NCI-H2029 treated with DMSO at 0.1 percent for 48 hours (cell line): ENCODE data around the gene PARP1.
"Not testable (repeated sequence)": the region's sequence is repeated elsewhere in the genome, so short reads cannot be mapped to it uniquely, and the experiment has no call there.

Experiments
- DNase-seq: peaks from one replicate; lab custom pipeline; 2025; lab: John Stamatoyannopoulos, UW

Gene PARP1

GRCh38 chr1:226428791-226429461, 21.0 kb upstream of the PARP1 start:
- DNase-seq, result no peak

GRCh38 chr1:226428348-226428747, 20.5 kb upstream of the PARP1 start:
- no peak for DNase-seq

DNA sequence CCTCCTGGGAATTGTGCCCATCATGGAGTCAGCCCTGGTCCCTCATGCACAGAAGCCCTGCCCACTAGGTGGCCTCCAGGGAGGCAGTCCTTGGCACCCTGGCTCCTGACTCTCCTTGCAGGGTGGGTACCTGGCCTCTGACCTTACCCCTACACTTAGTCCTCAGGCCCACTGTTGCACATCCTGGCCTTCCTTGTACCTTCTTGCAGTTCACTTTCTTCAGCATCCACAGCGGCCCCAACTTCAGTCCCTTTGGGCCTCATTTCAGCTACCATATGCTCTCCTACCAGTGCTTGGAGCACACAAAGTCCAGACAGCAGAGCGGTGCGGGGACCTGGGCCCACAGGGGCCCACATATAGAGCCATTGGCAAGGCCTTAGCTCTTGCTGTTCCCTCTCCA, 19.2 kb upstream of the PARP1 start:
- DNase-seq, result no peak

GRCh38 chr1:226426395-226426794, 18.5 kb upstream of the PARP1 start:
- DNase-seq, result not testable (repeated sequence)

DNA sequence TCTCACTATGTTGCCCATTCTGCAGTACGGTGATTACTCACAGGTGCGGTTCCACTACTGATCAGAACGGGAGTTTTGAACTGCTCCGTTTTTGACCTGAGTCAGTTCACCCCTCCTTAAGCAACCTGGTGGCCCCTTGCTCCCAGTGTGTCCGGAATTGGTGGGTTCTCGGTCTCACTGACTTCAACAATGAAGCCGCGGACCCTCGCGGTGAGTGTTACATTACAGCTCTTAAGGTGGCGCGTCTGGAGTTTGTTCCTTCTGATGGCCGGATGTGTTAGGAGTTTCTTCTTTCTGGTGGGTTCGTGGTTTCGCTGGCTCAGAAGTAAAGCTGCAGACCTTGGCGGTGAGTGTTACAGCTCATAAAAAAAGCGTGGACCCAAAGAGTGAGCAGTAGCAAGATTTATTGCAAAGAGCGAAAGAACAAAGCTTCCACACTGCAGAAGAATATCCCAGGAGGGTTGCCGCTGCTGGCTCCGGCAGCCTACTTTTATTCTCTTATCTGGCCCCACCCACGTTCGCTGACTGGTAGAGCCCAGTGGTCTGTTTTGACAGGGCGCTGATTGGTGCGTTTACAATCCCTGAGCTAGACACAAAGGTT, 17.6 kb upstream of the PARP1 start:
- no peak for DNase-seq

GRCh38 chr1:226425004-226425378, 17.1 kb upstream of the PARP1 start:
- no peak for DNase-seq

GRCh38 chr1:226424221-226425003, 16.5 kb upstream of the PARP1 start:
- DNase-seq, result no peak

DNA sequence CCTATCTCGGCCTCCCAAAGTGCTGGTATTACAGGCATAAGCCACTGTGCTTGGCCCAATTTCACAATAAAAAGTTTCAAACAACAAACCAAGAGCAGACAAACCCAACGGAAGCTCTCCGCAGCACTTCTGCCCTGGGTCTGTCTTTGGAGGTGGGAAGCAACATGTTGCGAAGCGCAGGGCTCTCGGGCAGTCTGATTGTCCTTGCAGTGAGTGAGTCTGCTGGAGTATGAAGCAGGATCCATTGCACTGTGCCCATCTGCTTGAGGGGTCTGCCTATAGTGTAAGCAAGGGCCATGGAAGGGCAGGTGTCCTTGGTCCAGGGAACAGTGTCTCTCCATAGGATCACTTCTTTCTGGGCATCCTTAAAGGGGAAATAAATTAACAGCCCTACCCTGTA, 14.6 kb upstream of the PARP1 start:
- DNase-seq, result no peak

GRCh38 chr1:226420897-226421296, 13.0 kb upstream of the PARP1 start:
- DNase-seq, result no peak

GRCh38 chr1:226420328-226420727, 12.4 kb upstream of the PARP1 start:
- no peak for DNase-seq

- DNase-seq, result no peak
Observed at GRCh38 chr1:226419284-226420029, 11.6 kb upstream of the PARP1 start.

- DNase-seq, result no peak
Observed at GRCh38 chr1:226417830-226418546, 10.1 kb upstream of the PARP1 start.

DNA sequence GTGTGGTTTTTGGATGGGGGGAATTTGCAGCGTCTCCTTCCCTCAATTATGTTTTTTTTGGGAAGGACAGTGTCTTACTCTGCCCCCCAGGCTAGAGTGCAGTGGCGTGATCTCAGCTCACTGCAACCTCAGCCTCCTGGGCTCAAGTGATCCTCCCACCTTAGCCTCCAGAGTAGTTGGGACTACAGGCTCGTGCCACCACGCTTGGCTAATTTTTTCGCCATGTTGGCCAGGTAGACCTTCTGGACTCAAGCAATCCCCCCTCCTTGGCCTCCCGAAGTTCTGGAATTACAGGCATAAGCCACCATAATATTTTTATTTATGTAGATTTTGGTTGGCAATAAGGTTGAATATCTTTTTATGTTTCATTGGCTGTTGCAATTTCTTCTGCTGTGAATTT, 9.5 kb upstream of the PARP1 start:
- no peak for DNase-seq

DNA sequence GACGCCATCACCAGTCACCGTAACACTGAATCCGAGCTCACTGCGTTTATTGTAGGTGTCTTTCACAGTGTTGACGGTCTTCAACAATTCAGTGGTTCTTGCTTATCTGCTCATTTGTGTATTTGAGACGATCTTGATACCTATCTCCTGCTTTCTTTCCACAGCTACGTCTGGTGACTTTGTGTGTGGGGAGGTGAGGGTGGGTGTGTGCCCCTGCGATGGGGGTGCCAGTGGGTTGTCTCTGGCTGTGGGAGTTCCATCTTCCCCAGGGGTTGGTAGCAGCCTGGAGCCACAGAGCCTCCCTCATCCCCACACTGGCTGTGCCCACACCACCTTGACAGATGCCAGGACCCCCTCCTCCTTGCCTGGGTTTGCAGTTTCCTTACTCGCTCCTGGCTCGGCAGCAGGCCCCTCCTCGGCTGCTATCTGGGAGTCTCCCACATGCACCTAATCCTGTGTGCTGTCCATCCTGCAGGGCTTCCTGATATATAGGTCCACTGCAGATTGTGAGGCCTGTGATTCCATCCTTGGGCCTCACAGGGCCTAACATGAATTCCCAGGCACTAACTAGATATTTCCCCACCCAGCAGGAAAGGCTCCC, 6.3 kb upstream of the PARP1 start:
- DNase-seq, result no peak

- no peak for DNase-seq
Observed at GRCh38 chr1:226411619-226412018, 3.7 kb upstream of the PARP1 start.

- DNase-seq, result no peak
Observed at GRCh38 chr1:226410958-226411357, 3.1 kb upstream of the PARP1 start.

DNA sequence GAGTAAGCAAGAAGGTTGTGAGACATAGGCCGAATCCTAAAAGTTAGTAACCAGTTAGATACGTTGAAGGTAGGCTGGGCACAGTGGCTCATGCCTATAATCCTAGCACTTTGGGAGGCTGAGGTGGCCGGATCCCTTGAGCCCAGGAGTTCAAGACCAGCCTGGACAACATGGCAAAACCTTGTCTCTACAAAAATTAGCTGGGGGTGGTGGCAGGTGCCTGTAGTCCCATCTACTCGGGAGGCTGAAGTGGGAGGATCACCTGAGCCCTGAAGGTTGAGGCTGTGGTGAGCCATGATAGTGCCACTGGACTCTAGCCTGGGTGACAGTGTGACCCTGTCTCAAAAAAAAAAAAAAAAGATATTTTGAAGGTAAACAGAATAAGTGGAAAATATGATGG, 1.5 kb upstream of the PARP1 start:
- no peak for DNase-seq

GRCh38 chr1:226408285-226409184, 642 bp upstream of the PARP1 start:
- DNase-seq, result no peak

DNA sequence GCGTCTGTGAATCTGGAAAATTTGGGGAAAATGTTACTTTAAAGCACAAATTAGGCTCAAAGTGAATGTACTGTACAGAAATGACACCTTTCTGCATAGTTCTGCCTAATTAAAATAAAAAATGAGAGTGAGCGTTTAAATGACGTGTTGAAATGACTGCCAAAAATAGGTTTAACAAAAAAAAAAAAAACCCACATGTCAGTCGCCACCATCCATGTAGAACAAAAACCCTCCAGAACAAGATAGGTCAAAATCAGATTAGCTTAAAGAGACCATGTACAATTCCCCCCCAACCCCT, 745 bp downstream of the PARP1 start:
- DNase-seq, result no peak

GRCh38 chr1:226406401-226406881, 1.5 kb downstream of the PARP1 start:
- no peak for DNase-seq
